CD14-positive monocyte (primary cell): ENCODE data around the gene FRMD3. TPM values are rescaled to one million over a fixed set of nuclear protein-coding genes. Genes with fewer than 3 reads are reported as not detected.

Source experiments
- DNase-seq, 3 donors: peaks; one replicate each; pipeline ENCODE4 v3.0.0-alpha.2; 2011 to 2022
- H2AFZ ChIP-seq: 2 replicates; pipeline ENCODE4 v1.6.0; 2012; ENCODE audit warnings: mild to moderate bottlenecking, low read depth, low read length, inconsistent platforms; ENCODE audit not compliant: insufficient read depth, poor library complexity, severe bottlenecking
- H3K27ac ChIP-seq, 2 donors: 1 replicate in 1 of 2; 2 replicates in 1 of 2; pipeline ENCODE4 v1.5.1; 2012 to 2013; ENCODE audit warnings: low read length in 2 of 2, control low read depth in 1 of 2, inconsistent platforms in 1 of 2, low read depth in 1 of 2, mild to moderate bottlenecking in 1 of 2
- H3K27me3 ChIP-seq, 2 donors: one replicate each; pipeline versions ENCODE4 v1.6.0 to v1.6.1; 2011 to 2013; ENCODE audit warnings: low read length in 2 of 2; ENCODE audit not compliant: control insufficient read depth in 2 of 2, insufficient read depth in 2 of 2
- H3K36me3 ChIP-seq, 2 donors: replicated peaks in 1 of 2; 1 replicate in 1 of 2; 2 replicates in 1 of 2; pipeline versions ENCODE4 v1.5.1 to v1.6.1; 2012 to 2013; ENCODE audit warnings: low read length in 2 of 2, control low read depth in 1 of 2, inconsistent platforms in 1 of 2, mild to moderate bottlenecking in 1 of 2; ENCODE audit not compliant: insufficient read depth in 2 of 2, control insufficient read depth in 1 of 2
- H3K4me1 ChIP-seq, 2 donors: 1 replicate in 1 of 2; 2 replicates in 1 of 2; pipeline versions ENCODE4 v1.5.1 to v1.6.1; 2012 to 2013; ENCODE audit warnings: low read length in 2 of 2, control low read depth in 1 of 2, inconsistent platforms in 1 of 2, mild to moderate bottlenecking in 1 of 2, moderate library complexity in 1 of 2; ENCODE audit not compliant: insufficient read depth in 2 of 2, control insufficient read depth in 1 of 2
- H3K4me2 ChIP-seq: replicated peaks from 2 replicates; pipeline ENCODE3; 2012; ENCODE audit warnings: low read length, moderate library complexity, mild to moderate bottlenecking; ENCODE audit not compliant: poor library complexity, severe bottlenecking; ENCODE audit errors: extremely low read depth
- H3K4me3 ChIP-seq, 3 experiments: fragments of 200-600 bp in 1 of 3; sonication (generic) in 1 of 3; replicated peaks in 1 of 3; 1 replicate in 2 of 3; 2 replicates in 1 of 3; pipeline ENCODE4 v1.5.1; 2011 to 2013; ENCODE audit warnings: low read length in 3 of 3, mild to moderate bottlenecking in 3 of 3, control low read depth in 2 of 3, low read depth in 2 of 3, inconsistent platforms in 1 of 3, moderate library complexity in 1 of 3
- H3K79me2 ChIP-seq: 2 replicates; pipeline ENCODE4 v1.6.0; 2012; ENCODE audit warnings: mild to moderate bottlenecking, control low read depth, inconsistent platforms, low read length, moderate library complexity; ENCODE audit not compliant: insufficient read depth
- H3K9ac ChIP-seq: 2 replicates; pipeline ENCODE4 v1.6.0; 2017; ENCODE audit warnings: low read length, mild to moderate bottlenecking; ENCODE audit not compliant: insufficient read depth, poor library complexity, severe bottlenecking
- H3K9me3 ChIP-seq, 2 donors: replicated peaks in 1 of 2; 1 replicate in 1 of 2; 2 replicates in 1 of 2; pipeline versions ENCODE4 v1.5.1 to v1.6.1; 2012 to 2013; ENCODE audit warnings: low read length in 2 of 2, control low read depth in 1 of 2; ENCODE audit not compliant: control insufficient read depth in 1 of 2, insufficient read depth in 1 of 2
- H4K20me1 ChIP-seq: 2 replicates; pipeline ENCODE4 v1.6.0; 2012; ENCODE audit warnings: mild to moderate bottlenecking, low read length, control low read depth, moderate library complexity; ENCODE audit not compliant: insufficient read depth
- H3K27ac Mint-ChIP-seq, 7 donors: one replicate each; pipeline ENCODE4 v1.8.0; 2020; ENCODE audit warnings: mild to moderate bottlenecking in 7 of 7, mixed read lengths in 7 of 7, moderate library complexity in 6 of 7, inconsistent platforms in 2 of 7
- H3K27me3 Mint-ChIP-seq, 3 donors: one replicate each; pipeline ENCODE4 v1.8.0; 2021 to 2022; ENCODE audit warnings: low read depth in 3 of 3, mild to moderate bottlenecking in 3 of 3, mixed read lengths in 3 of 3, moderate library complexity in 3 of 3, inconsistent platforms in 1 of 3
- H3K36me3 Mint-ChIP-seq, 2 donors: one replicate each; pipeline ENCODE4 v1.8.0; 2020; ENCODE audit warnings: mixed read lengths in 2 of 2, inconsistent platforms in 1 of 2, mild to moderate bottlenecking in 1 of 2
- H3K4me1 Mint-ChIP-seq: one replicate; pipeline ENCODE4 v1.8.0; 2020; ENCODE audit warnings: mild to moderate bottlenecking, mixed read lengths
- H3K4me3 Mint-ChIP-seq, 2 donors: one replicate each; pipeline ENCODE4 v1.8.0; 2020; ENCODE audit warnings: mild to moderate bottlenecking in 2 of 2, mixed read lengths in 2 of 2, moderate library complexity in 1 of 2
- H3K9me3 Mint-ChIP-seq, 7 donors: one replicate each; pipeline ENCODE4 v1.8.0; 2020 to 2022; ENCODE audit warnings: mixed read lengths in 7 of 7, mild to moderate bottlenecking in 6 of 7, moderate library complexity in 6 of 7, inconsistent platforms in 2 of 7
- WGBS: methylation state at CpG from one replicate; pipeline ENCODE4 v1.1.5; 2013; ENCODE audit warnings: missing lambda C conversion rate; ENCODE audit not compliant: insufficient coverage; 5-methylcytosine and 5-hydroxymethylcytosine counted together
- intact Hi-C, 2 donors: fragments of 100-400 bp; cut with micrococcal nuclease; formaldehyde crosslinking; loops; one replicate each; pipeline versions ENCODE4 v1.15.0 to v1.15.1; 2023
- polyA plus RNA-seq, 3 donors: library from polyadenylated mRNA; depleted of rRNA in 1 of 3; unstranded in 2 of 3; stranded (reverse) in 1 of 3; fragments of 300-500 nt in 2 of 3; fragments of >200 nt in 1 of 3; fragmentation: Illumina TruSeq in 2 of 3; gene quantifications; 1 replicate in 2 of 3; 2 replicates in 1 of 3; pipeline ENCODE4 v1.2.3, GENCODE V29; 2012 to 2021
- TF ChIP-seq, protein P1 (sequence below): fragments of 200-600 bp; IDR thresholded peaks from one replicate; pipeline ENCODE4 v1.8.0; 2022; ENCODE audit warnings: antibody characterized with exemption, mild to moderate bottlenecking

Gene FRMD3
- polyA plus RNA-seq, 3 donors: 2.8 to 9.8 (median 4.2) TPM

GRCh38 chr9:83219924-83220438 is 318.2 kb downstream of the FRMD3 start:
- intact Hi-C loops: no loop called here

GRCh38 chr9:83219154-83219923 is 318.9 kb downstream of the FRMD3 start:
- peak overlapping the region; percentile 69 for H3K9ac ChIP-seq
- Mint-ChIP-seq H3K4me3 (peak overlapping the region; percentile 96 to 99), H3K9me3 (peaks cover 0 to 7% (median 4%) of the 10 kb centered on the region in 7 donors), H3K36me3 (no peaks in the 10 kb centered on the region), H3K4me1 (peaks cover 11% of the 10 kb centered on the region), H3K27ac (peak overlapping the region; percentile 50 to 93 (median 80)), H3K27me3 (peaks cover 4 to 15% (median 15%) of the 10 kb centered on the region in 3 donors)
- H3K4me3 ChIP-seq: peak overlapping the region; percentile 51 to 95 (median 89)
- no peaks in the 10 kb centered on the region for H3K36me3 ChIP-seq
- no peaks in the 10 kb centered on the region for H3K9me3 ChIP-seq
- H3K4me1 ChIP-seq: peaks cover 4 to 5% of the 10 kb centered on the region in 2 donors
- intact Hi-C loops: no loop called here
- TF ChIP-seq, protein P1, sequence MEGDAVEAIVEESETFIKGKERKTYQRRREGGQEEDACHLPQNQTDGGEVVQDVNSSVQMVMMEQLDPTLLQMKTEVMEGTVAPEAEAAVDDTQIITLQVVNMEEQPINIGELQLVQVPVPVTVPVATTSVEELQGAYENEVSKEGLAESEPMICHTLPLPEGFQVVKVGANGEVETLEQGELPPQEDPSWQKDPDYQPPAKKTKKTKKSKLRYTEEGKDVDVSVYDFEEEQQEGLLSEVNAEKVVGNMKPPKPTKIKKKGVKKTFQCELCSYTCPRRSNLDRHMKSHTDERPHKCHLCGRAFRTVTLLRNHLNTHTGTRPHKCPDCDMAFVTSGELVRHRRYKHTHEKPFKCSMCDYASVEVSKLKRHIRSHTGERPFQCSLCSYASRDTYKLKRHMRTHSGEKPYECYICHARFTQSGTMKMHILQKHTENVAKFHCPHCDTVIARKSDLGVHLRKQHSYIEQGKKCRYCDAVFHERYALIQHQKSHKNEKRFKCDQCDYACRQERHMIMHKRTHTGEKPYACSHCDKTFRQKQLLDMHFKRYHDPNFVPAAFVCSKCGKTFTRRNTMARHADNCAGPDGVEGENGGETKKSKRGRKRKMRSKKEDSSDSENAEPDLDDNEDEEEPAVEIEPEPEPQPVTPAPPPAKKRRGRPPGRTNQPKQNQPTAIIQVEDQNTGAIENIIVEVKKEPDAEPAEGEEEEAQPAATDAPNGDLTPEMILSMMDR: peak; percentile 48
- no peaks in the 10 kb centered on the region for H4K20me1 ChIP-seq
- H3K27me3 ChIP-seq: peaks cover 0 to 2% of the 10 kb centered on the region in 2 donors
- H3K27ac ChIP-seq: peak overlapping the region in 1 of 2 donors; percentile 58
- H3K4me2 ChIP-seq: peak overlapping the region; percentile 83
- WGBS: 3% methylated on average over 28 of the region's 40 CpGs
- peak; percentile 37 to 58 (median 55) for DNase-seq
- no peaks in the 10 kb centered on the region for H3K79me2 ChIP-seq
- H2AFZ ChIP-seq: peak overlapping the region; percentile 89

More at GRCh38 chr9:83219924-83220438, 318.2 kb downstream of the FRMD3 start:
- no peaks in the 10 kb centered on the region for H3K36me3 Mint-ChIP-seq
- peaks cover 4 to 15% (median 11%) of the 10 kb centered on the region in 3 donors for H3K27me3 Mint-ChIP-seq
- H3K27ac Mint-ChIP-seq: peak overlapping the region in 2 of 7 donors; percentile 80 to 85
- Histone ChIP-seq H3K27me3 (peaks cover 0 to 2% of the 10 kb centered on the region in 2 donors), H3K4me1 (peaks cover 4 to 5% of the 10 kb centered on the region in 2 donors), H3K27ac (no peak overlapping the region), H3K9ac (peak overlapping the region; percentile 69), H3K4me3 (peak overlapping the region; percentile 51 to 95 (median 89)), H3K4me2 (peak overlapping the region; percentile 83), H3K79me2 (no peaks in the 10 kb centered on the region), H3K36me3 (no peaks in the 10 kb centered on the region), H2AFZ (peak overlapping the region; percentile 89), H4K20me1 (no peaks in the 10 kb centered on the region), H3K9me3 (no peaks in the 10 kb centered on the region)
- TF ChIP-seq, protein P1: peak; percentile 6
- H3K4me1 Mint-ChIP-seq: peaks cover 11% of the 10 kb centered on the region
- peak overlapping the region; percentile 96 to 99 for H3K4me3 Mint-ChIP-seq
- WGBS: 78% methylated on average over 8 of the region's 12 CpGs
- H3K9me3 Mint-ChIP-seq: peaks cover 0 to 7% (median 3%) of the 10 kb centered on the region in 7 donors
- no peak for DNase-seq
